NT2/D1 (cell line): ENCODE data around the gene GAREM1.

Experiments used
- SUZ12 ChIP-seq: IDR thresholded peaks from 2 replicates; pipeline ENCODE4 v1.6.1; 2011; ENCODE audit not compliant: insufficient read length, insufficient read depth; ENCODE audit errors: extremely low read depth
- ZNF274 ChIP-seq: IDR thresholded peaks from 2 replicates; pipeline ENCODE4 v1.6.1; 2011; ENCODE audit warnings: mild to moderate bottlenecking, low read depth, low read length

DNA sequence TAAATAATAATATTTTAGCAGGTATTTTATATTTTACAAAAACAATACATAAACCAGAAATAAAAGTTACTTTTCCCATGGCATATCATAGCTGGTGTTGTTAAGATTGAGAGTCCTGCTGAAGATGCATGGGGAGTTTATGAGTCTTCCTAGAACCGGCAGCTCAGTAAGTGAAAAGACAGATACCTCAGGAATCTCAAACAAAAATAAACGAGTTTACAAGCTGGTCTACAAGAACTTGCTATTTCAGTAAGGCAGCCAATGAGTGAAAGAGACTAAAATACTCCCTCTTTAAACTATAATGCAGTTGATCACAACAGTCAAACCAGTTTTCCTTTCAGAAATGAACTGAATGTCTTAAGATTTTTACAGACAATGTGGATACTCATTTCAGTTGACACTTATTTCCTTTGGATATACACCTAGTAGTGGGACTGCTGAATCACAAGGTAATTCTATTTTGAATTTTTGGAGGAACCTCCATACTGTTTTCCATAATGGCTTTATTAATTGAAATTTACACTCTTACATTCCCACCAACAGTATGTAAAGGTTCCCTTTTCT is 8.9 kb downstream of the GAREM1 start:
- TF ChIP-seq SUZ12 = no peak
- TF ChIP-seq ZNF274 = no peak
